ENCODE results near the gene SLC9A6. TPM values are rescaled to one million over a fixed set of nuclear protein-coding genes. Genes with fewer than 3 reads are reported as not detected.

SLC9A6 gene
- total and polyA plus RNA-seq, 2 experiments from 2014 or later: 7.2 to 17.1 TPM

DNA sequence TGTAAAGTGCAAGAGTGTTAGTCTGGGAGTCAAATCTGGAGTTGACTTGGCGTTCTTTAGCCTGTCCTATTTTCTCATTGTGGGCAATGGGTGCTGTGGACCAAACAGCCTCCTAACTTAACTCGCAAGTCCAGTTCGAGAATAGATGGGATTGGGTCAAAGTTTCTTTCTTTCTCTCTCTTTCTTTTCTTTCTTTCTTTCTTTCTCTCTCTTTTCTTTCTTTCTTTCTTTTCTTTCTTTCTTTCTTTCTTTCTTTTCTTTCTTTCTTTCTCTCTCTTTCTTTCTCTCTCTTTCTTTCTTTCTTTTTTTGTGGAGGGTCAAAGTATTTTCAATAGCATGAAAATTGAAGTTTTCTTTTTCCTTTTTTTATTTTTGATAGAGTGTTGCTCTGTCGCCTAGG, 3.0 kb downstream of the SLC9A6 start (continued):
- TF ChIP-seq EZH2phosphoT487 (IDR thresholded peaks at IDR 0.05; ENCODE audit: unreplicated experiment) (no peak), CREB1 (CRISPR knock-in tag; IDR thresholded peaks at IDR 0.05; ENCODE audit: low read depth) (no peak), EZH2 (IDR thresholded peaks at IDR 0.05; ENCODE audit: low read depth, unreplicated experiment) (no peak), STAT1 (IDR thresholded peaks at IDR 0.05; ENCODE audit: unreplicated experiment) (no peak)

DNA sequence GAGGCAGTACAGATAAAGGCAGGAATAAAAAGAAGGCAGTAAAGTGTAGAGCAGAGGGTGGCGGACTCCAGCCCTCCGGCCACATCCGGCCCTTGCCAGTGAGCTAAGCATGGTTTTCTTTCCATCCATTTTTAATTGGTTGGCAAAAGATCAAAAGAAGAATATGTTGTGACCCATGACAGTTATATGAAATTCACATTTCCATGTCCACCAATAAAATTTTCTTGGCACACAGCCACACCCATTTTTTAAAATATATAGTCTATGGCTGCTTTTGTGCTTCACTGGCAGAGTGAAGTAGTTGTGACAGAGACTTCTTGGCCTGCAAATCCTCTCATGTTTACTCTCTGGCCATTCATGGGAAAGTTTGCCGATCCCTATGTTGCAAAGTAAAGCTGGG, 29.8 kb downstream of the SLC9A6 start:
- Histone ChIP-seq H3F3A (replicated peaks; ENCODE audit: low read depth) (no peaks in the 10 kb centered on the region), H3K4me1 (ENCODE audit: insufficient read depth) (no peaks in the 10 kb centered on the region), H3K9me2 (ENCODE audit: insufficient read depth) (no peaks in the 10 kb centered on the region), H3K4me3 (no peak overlapping the region), H3K27ac (ENCODE audit: low read depth) (no peak overlapping the region), H3K79me2 (replicated peaks; ENCODE audit: insufficient read depth) (no peaks in the 10 kb centered on the region), H3K27me3 (ENCODE audit: insufficient read depth) (no peaks in the 10 kb centered on the region), H4K20me1 (replicated peaks; ENCODE audit: insufficient read depth) (no peaks in the 10 kb centered on the region), H3K36me3 (ENCODE audit: insufficient read depth) (no peaks in the 10 kb centered on the region; the same call in 1 of the 2 replicates), H3K4me2 (no peak overlapping the region), H2AFZ (no peak overlapping the region)
- DNase-seq (ENCODE audit: low spot score) (no peak), ATAC-seq (no peak)
- H3K27ac Mint-ChIP-seq: no peak overlapping the region
- no peaks in the 10 kb centered on the region for H3K27me3 Mint-ChIP-seq (ENCODE audit: insufficient read depth, low read depth, poor library complexity)
- H3K4me1 Mint-ChIP-seq: no peaks in the 10 kb centered on the region
- TF ChIP-seq CREB1 (CRISPR knock-in tag; IDR thresholded peaks at IDR 0.05; ENCODE audit: low read depth): no peak
- no peak for TF ChIP-seq POLR2AphosphoS5 (IDR thresholded peaks at IDR 0.05; ENCODE audit: low read depth)
- TF ChIP-seq, protein P1, sequence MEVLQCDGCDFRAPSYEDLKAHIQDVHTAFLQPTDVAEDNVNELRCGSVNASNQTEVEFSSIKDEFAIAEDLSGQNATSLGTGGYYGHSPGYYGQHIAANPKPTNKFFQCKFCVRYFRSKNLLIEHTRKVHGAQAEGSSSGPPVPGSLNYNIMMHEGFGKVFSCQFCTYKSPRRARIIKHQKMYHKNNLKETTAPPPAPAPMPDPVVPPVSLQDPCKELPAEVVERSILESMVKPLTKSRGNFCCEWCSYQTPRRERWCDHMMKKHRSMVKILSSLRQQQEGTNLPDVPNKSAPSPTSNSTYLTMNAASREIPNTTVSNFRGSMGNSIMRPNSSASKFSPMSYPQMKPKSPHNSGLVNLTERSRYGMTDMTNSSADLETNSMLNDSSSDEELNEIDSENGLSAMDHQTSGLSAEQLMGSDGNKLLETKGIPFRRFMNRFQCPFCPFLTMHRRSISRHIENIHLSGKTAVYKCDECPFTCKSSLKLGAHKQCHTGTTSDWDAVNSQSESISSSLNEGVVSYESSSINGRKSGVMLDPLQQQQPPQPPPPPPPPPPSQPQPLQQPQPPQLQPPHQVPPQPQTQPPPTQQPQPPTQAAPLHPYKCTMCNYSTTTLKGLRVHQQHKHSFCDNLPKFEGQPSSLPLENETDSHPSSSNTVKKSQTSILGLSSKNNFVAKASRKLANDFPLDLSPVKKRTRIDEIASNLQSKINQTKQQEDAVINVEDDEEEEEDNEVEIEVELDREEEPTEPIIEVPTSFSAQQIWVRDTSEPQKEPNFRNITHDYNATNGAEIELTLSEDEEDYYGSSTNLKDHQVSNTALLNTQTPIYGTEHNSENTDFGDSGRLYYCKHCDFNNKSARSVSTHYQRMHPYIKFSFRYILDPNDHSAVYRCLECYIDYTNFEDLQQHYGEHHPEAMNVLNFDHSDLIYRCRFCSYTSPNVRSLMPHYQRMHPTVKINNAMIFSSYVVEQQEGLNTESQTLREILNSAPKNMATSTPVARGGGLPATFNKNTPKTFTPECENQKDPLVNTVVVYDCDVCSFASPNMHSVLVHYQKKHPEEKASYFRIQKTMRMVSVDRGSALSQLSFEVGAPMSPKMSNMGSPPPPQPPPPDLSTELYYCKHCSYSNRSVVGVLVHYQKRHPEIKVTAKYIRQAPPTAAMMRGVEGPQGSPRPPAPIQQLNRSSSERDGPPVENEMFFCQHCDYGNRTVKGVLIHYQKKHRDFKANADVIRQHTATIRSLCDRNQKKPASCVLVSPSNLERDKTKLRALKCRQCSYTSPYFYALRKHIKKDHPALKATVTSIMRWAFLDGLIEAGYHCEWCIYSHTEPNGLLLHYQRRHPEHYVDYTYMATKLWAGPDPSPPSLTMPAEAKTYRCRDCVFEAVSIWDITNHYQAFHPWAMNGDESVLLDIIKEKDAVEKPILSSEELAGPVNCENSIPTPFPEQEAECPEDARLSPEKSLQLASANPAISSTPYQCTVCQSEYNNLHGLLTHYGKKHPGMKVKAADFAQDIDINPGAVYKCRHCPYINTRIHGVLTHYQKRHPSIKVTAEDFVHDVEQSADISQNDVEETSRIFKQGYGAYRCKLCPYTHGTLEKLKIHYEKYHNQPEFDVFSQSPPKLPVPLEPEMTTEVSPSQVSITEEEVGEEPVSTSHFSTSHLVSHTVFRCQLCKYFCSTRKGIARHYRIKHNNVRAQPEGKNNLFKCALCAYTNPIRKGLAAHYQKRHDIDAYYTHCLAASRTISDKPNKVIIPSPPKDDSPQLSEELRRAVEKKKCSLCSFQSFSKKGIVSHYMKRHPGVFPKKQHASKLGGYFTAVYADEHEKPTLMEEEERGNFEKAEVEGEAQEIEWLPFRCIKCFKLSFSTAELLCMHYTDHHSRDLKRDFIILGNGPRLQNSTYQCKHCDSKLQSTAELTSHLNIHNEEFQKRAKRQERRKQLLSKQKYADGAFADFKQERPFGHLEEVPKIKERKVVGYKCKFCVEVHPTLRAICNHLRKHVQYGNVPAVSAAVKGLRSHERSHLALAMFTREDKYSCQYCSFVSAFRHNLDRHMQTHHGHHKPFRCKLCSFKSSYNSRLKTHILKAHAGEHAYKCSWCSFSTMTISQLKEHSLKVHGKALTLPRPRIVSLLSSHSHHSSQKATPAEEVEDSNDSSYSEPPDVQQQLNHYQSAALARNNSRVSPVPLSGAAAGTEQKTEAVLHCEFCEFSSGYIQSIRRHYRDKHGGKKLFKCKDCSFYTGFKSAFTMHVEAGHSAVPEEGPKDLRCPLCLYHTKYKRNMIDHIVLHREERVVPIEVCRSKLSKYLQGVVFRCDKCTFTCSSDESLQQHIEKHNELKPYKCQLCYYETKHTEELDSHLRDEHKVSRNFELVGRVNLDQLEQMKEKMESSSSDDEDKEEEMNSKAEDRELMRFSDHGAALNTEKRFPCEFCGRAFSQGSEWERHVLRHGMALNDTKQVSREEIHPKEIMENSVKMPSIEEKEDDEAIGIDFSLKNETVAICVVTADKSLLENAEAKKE (CRISPR knock-in tag; IDR thresholded peaks at IDR 0.05): no peak
- TF ChIP-seq, protein P2, sequence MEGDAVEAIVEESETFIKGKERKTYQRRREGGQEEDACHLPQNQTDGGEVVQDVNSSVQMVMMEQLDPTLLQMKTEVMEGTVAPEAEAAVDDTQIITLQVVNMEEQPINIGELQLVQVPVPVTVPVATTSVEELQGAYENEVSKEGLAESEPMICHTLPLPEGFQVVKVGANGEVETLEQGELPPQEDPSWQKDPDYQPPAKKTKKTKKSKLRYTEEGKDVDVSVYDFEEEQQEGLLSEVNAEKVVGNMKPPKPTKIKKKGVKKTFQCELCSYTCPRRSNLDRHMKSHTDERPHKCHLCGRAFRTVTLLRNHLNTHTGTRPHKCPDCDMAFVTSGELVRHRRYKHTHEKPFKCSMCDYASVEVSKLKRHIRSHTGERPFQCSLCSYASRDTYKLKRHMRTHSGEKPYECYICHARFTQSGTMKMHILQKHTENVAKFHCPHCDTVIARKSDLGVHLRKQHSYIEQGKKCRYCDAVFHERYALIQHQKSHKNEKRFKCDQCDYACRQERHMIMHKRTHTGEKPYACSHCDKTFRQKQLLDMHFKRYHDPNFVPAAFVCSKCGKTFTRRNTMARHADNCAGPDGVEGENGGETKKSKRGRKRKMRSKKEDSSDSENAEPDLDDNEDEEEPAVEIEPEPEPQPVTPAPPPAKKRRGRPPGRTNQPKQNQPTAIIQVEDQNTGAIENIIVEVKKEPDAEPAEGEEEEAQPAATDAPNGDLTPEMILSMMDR (conservative IDR thresholded peaks at IDR 0.05; ENCODE audit: low read depth in 2 of 2): no peak
- no peak for TF ChIP-seq STAT1 (IDR thresholded peaks at IDR 0.05; ENCODE audit: unreplicated experiment)
- TF ChIP-seq, protein P3, sequence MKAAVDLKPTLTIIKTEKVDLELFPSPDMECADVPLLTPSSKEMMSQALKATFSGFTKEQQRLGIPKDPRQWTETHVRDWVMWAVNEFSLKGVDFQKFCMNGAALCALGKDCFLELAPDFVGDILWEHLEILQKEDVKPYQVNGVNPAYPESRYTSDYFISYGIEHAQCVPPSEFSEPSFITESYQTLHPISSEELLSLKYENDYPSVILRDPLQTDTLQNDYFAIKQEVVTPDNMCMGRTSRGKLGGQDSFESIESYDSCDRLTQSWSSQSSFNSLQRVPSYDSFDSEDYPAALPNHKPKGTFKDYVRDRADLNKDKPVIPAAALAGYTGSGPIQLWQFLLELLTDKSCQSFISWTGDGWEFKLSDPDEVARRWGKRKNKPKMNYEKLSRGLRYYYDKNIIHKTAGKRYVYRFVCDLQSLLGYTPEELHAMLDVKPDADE (IDR thresholded peaks at IDR 0.05): no peak
- TF ChIP-seq ZNF331 (CRISPR knock-in tag; IDR thresholded peaks at IDR 0.05; ENCODE audit: low read depth): no peak
- peaks cover 18% of the 10 kb centered on the region for H3K36me3 Mint-ChIP-seq (ENCODE audit: low read depth)
- no peak overlapping the region for H3K4me3 Mint-ChIP-seq
- H3K9me3 Mint-ChIP-seq: no peaks in the 10 kb centered on the region; the same call in 2 of the 3 replicates
